Thyroid gland (tissue), 4 donors: Measurements from ENCODE around the gene VWCE. TPM values are rescaled to one million over a fixed set of nuclear protein-coding genes. Genes with fewer than 3 reads are reported as not detected.

Source experiments
- DNase-seq, 2 donors: peaks; one replicate each; pipeline ENCODE4 v3.0.0-alpha.2; 2019
- H3K27ac ChIP-seq, 3 donors: fragments of 200-600 bp; sonication (generic); 1 replicate in 2 of 3; 2 replicates in 1 of 3; pipeline ENCODE4 v1.5.1; 2016 to 2019; ENCODE audit warnings: mild to moderate bottlenecking in 1 of 3, moderate library complexity in 1 of 3
- H3K27me3 ChIP-seq: fragments of 200-600 bp; sonication (generic); one replicate; pipeline ENCODE4 v1.5.1; 2019
- H3K36me3 ChIP-seq, 2 donors: fragments of 200-600 bp; sonication (generic); one replicate each; pipeline ENCODE4 v1.5.1; 2016 to 2019
- H3K4me1 ChIP-seq, 2 donors: fragments of 200-600 bp; sonication (generic); one replicate each; pipeline ENCODE4 v1.5.1; 2017 to 2019
- H3K4me3 ChIP-seq, 3 donors: fragments of 200-600 bp; sonication (generic); replicated peaks in 1 of 3; 1 replicate in 2 of 3; 2 replicates in 1 of 3; pipeline ENCODE4 v1.5.1; 2016; ENCODE audit warnings: mild to moderate bottlenecking in 1 of 3
- H3K9me3 ChIP-seq: fragments of 200-600 bp; sonication (generic); one replicate; pipeline ENCODE4 v1.5.1; 2017
- CTCF ChIP-seq, 6 experiments: fragments of 200-600 bp in 3 of 6; fragments of 450-650 bp in 3 of 6; sonication (generic) in 3 of 6; IDR thresholded peaks; one replicate each; pipeline ENCODE4 v1.5.1; 2016 to 2019; ENCODE audit warnings: antibody characterized with exemption in 6 of 6, mild to moderate bottlenecking in 2 of 6, inconsistent platforms in 1 of 6, moderate library complexity in 1 of 6
- POLR2A ChIP-seq, 2 donors: fragments of 450-650 bp; IDR thresholded peaks; one replicate each; pipeline ENCODE4 v1.6.1; 2017; ENCODE audit warnings: antibody characterized with exemption in 2 of 2, mild to moderate bottlenecking in 2 of 2, moderate library complexity in 1 of 2
- WGBS, 2 donors: methylation state at CpG; one replicate each; pipeline ENCODE4 v1.1.5; 2017; 5-methylcytosine and 5-hydroxymethylcytosine counted together
- intact Hi-C: fragments of 100-400 bp; cut with DNase I; formaldehyde crosslinking; loops from one replicate; pipeline ENCODE4 v1.15.1; 2023
- total RNA-seq, 4 donors: library from RNA; depleted of rRNA; stranded (reverse); fragments of >200 nt; gene quantifications; one replicate each; pipeline ENCODE4 v1.2.3, GENCODE V29; 2016

The VWCE gene
- total RNA-seq, 4 donors from 2014 or later, result 0.54 to 2.5 (median 1.0) TPM

- H3K4me1 ChIP-seq, result peaks cover 0 to 6% of the 10 kb centered on the region in 2 donors
- intact Hi-C loops, result no loop called here
Observed at GRCh38 chr11:61267437-61267841, 27.7 kb downstream of the VWCE start.

GRCh38 chr11:61266602-61267001 lies 28.5 kb downstream of the VWCE start:
- WGBS, 2 donors, result 63 to 74% methylated on average over 4 of the region's 4 CpGs
- Histone ChIP-seq H3K4me3 (no peak overlapping the region), H3K27me3 (no peaks in the 10 kb centered on the region), H3K4me1 (peaks cover 0 to 6% of the 10 kb centered on the region in 2 donors), H3K36me3 (no peaks in the 10 kb centered on the region), H3K9me3 (no peaks in the 10 kb centered on the region), H3K27ac (no peak overlapping the region)
- intact Hi-C loops, result no loop called here
- TF ChIP-seq POLR2A (IDR thresholded peaks at IDR 0.05), result no peak
- DNase-seq, result peak in 1 of 2 donors; percentile 16

More at GRCh38 chr11:61267437-61267841, 27.7 kb downstream of the VWCE start:
- TF ChIP-seq POLR2A (IDR thresholded peaks at IDR 0.05) (no peak), CTCF (IDR thresholded peaks at IDR 0.05) (no peak)
- Histone ChIP-seq H3K36me3 (no peaks in the 10 kb centered on the region), H3K27me3 (no peaks in the 10 kb centered on the region), H3K9me3 (no peaks in the 10 kb centered on the region), H3K27ac (no peak overlapping the region), H3K4me3 (no peak overlapping the region)
- no peak for DNase-seq
- WGBS, 2 donors, result 72 to 74% methylated on average over 3 to 4 of the region's 6 CpGs

DNA sequence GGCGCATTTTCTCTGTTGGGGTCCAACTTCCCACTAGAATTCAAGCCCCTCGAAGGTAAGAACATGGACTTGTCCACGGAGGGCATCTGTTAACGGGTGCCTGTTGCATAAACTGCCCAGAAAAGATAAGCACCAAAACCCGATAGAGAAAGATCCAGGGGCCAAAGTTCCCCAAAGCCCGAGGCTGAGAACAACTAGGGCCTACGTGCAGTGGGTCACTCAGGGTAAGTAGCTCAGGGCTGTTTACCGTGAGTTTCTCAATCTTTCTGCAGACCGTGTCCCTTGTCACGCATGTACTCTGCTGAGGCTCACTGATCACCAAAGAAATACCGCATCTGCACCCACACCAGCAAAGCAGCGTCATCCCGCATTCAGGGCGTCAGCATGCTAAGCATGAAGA lies 29.8 kb downstream of the VWCE start:
- Histone ChIP-seq H3K4me1 (peaks cover 0 to 6% of the 10 kb centered on the region in 2 donors), H3K9me3 (no peaks in the 10 kb centered on the region), H3K27ac (no peak overlapping the region), H3K27me3 (no peaks in the 10 kb centered on the region), H3K4me3 (no peak overlapping the region), H3K36me3 (no peaks in the 10 kb centered on the region)
- no peak for DNase-seq
- 94 to 95% methylated on average over 14 of the region's 14 CpGs for WGBS, 2 donors
- intact Hi-C loops, result no loop called here
- TF ChIP-seq POLR2A (IDR thresholded peaks at IDR 0.05), result no peak
- TF ChIP-seq CTCF (IDR thresholded peaks at IDR 0.05), result no peak

DNA sequence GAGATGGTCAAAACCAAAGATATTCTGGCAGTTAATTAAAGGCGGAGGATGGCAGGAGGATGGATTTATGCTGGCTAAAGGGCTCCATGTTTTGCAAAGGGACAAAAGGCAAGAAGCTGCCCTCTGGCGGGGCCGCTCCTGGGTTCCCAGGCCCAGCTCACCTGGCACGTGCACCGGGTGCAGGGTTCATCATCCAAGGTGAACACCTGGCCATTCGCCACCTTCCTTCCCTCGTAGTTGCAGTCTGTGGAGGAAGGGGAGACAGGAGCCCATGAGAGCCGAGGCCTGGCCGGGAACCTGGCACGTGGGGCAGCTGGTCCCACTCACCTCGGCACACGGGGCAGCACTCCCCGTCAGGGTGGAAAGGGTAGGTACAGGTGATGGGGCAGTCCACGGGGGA lies 30.3 kb downstream of the VWCE start:
- Histone ChIP-seq H3K27ac (no peak overlapping the region), H3K36me3 (no peaks in the 10 kb centered on the region), H3K27me3 (no peaks in the 10 kb centered on the region), H3K9me3 (no peaks in the 10 kb centered on the region), H3K4me3 (no peak overlapping the region), H3K4me1 (peaks cover 0 to 6% of the 10 kb centered on the region in 2 donors)
- 90 to 96% methylated on average over 12 to 13 of the region's 14 CpGs for WGBS, 2 donors
- DNase-seq, result no peak
- TF ChIP-seq POLR2A (IDR thresholded peaks at IDR 0.05) (no peak), CTCF (IDR thresholded peaks at IDR 0.05) (no peak)
- intact Hi-C loops, result no loop called here

DNA sequence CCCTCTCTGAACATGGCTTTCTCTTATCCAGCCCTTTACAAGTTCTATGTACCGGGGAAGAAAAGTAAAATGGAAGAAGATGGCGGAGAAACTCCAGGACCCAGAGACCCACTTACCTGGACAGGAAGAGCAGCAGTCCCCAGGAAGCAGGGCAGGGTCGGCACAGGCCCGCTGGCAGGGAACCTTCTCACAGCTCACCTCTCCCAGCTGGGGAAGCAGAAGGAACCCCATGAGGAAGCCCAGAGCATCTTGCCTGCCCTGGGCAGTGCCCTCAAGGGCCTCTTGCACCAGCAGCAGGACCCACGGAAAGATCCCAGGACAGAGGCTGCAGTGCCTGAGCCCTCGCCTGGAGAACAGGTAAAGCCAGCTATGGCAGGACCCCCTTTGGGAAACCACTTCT lies 30.7 kb downstream of the VWCE start:
- TF ChIP-seq POLR2A (IDR thresholded peaks at IDR 0.05) (no peak), CTCF (IDR thresholded peaks at IDR 0.05) (no peak)
- no peaks in the 10 kb centered on the region for H3K9me3 ChIP-seq
- H3K27me3 ChIP-seq, result no peaks in the 10 kb centered on the region
- no peak overlapping the region for H3K4me3 ChIP-seq
- H3K4me1 ChIP-seq, result peaks cover 0 to 6% of the 10 kb centered on the region in 2 donors
- 95 to 96% methylated on average over 5 to 6 of the region's 6 CpGs for WGBS, 2 donors
- H3K27ac ChIP-seq, result no peak overlapping the region
- intact Hi-C loops, result no loop called here
- DNase-seq, result no peak
- no peaks in the 10 kb centered on the region for H3K36me3 ChIP-seq

DNA sequence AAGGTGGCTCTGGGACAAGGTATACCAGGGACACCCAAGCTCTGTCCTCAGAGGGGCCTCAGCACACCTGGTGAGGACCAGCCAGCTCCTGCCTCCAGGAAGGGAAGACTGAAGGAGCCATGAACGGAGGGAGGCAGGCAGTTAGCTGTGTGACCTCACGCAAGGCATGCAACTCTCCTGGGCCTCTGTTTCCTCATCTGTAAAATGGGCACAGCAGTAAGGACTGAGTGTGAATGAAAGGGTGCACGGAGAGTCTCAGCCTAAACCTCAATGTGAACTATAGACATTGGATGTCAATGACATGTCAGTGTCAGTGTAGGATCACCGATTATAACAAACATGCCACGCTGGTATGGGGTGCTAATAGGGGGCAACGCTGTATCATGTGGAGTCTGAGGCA lies 35.8 kb downstream of the VWCE start:
- Histone ChIP-seq H3K27me3 (no peaks in the 10 kb centered on the region), H3K9me3 (no peaks in the 10 kb centered on the region), H3K4me1 (peaks cover 6 to 7% of the 10 kb centered on the region in 2 donors), H3K27ac (no peak overlapping the region), H3K4me3 (no peak overlapping the region), H3K36me3 (no peaks in the 10 kb centered on the region)
- TF ChIP-seq POLR2A (IDR thresholded peaks at IDR 0.05) (no peak), CTCF (IDR thresholded peaks at IDR 0.05) (no peak)
- no peak for DNase-seq
- intact Hi-C loops, result loop anchor here (10.0 kb wide), 2 partner anchors 75 to 115 kb away; partner anchors contain the start of genes DDB1 and TKFC
- WGBS, 2 donors, result 93 to 98% methylated on average over 6 of the region's 6 CpGs
